Measurements from ENCODE around the gene PRELID2.

The PRELID2 gene

GRCh38 chr5:145797336-145797735, 37.8 kb downstream of the PRELID2 start:
- DNase-seq: no peak

GRCh38 chr5:145796318-145796717, 38.8 kb downstream of the PRELID2 start:
- no peak for DNase-seq

DNA sequence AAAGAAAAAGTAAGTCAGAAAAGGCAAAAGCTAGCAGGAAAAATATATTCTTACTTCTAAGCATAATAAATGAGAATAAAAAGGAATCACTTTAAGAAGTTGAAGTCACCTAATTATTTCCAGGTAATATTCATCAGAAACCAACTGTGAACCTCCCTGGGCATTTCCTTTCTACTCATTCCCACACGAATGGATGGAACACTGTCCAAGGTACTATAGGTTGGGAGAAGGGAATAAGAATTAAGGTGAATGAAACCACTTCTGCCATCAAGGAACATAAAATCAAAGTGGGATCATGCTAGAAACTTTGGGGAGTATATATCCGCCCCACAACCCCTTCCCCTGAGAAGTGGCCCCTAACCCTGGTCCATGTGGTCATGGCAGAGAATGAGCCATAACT, 41.6 kb downstream of the PRELID2 start:
- DNase-seq: no peak

DNA sequence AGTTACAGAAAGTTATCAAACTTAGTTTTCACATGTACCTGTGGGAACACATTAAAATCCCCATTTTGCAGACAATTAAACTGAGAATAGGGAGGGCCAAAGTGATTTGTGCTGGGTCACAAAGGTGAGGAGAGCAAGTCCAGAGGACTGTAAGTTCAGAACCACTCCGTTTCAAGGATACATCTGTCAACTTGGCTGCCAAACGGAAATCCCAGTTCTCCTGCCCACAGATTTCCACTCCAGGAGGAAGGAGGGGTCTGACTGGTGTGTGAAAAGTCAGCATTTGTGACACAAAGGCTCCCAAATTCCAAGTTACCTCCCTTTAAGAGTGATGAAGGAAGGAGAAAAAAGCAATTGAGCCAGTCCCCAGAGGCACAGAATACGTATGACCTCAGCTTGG, 42.3 kb downstream of the PRELID2 start:
- no peak for DNase-seq

DNA sequence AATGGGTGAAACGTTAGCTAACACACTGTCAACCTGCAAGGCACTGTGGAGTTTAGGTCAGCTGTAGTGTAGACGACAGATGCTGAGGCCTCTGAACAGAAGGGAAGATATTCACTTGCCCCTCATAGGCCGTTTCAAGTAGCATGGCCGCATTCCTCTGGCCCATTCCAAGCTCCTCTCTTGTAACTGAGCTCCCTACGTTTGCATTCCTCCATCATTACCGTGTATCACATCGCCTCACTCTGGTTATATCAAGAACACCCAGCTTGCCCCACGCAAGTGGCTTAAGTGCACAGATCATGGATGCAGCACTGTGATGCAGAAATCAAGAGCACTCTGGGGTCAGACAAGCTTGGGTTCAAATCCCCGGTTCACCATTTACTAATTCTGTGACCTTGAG, 43.3 kb downstream of the PRELID2 start:
- no peak for DNase-seq

- no peak for DNase-seq
Measured at GRCh38 chr5:145787996-145788395, 47.1 kb downstream of the PRELID2 start.

- DNase-seq: no peak
Measured at GRCh38 chr5:145787507-145787906, 47.6 kb downstream of the PRELID2 start.

- DNase-seq: no peak
Measured at GRCh38 chr5:145787001-145787400, 48.1 kb downstream of the PRELID2 start.

GRCh38 chr5:145780982-145781381, 54.2 kb downstream of the PRELID2 start:
- no peak for DNase-seq

DNA sequence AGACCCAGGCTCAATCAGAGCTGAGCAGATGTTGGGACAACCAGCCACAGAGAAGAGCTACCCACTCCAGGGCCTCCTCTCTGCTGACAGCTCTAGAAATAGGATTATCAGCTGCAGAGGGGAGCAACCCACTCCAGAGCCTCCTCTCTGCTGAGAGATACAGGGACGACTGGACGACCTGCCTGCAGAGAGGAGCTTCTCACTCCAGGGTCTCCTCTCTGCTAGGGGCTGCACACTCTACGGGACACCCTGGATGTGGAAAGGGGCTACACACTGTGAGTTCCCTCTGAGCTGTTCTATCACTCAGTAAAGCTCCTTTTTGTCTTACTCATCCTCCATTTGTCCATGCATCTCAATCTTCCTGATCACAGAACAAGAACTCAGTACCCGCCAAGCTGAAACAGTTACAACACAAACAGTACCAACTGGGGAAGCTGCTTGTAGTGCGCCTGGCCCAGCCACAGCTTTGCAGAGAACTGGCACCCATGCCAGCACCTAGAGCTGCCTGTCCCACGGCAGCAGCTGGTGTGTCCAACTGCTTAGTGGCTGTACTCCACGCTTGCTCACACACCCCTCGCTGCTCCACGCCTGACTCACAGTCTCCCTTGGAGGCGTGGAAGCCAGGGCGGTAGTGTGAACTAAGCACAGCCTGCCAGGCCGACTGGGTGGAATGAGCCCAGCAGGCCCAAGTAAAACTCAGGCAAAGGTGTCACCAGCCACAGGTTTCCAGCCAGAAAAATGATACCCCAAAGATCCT, 56.8 kb downstream of the PRELID2 start:
- peak in 2 of 51 donors; percentile 5 to 54 for DNase-seq

- DNase-seq: no peak
Measured at GRCh38 chr5:145777445-145778063, 57.6 kb downstream of the PRELID2 start.

GRCh38 chr5:145776886-145777285, 58.3 kb downstream of the PRELID2 start:
- no peak for DNase-seq

DNA sequence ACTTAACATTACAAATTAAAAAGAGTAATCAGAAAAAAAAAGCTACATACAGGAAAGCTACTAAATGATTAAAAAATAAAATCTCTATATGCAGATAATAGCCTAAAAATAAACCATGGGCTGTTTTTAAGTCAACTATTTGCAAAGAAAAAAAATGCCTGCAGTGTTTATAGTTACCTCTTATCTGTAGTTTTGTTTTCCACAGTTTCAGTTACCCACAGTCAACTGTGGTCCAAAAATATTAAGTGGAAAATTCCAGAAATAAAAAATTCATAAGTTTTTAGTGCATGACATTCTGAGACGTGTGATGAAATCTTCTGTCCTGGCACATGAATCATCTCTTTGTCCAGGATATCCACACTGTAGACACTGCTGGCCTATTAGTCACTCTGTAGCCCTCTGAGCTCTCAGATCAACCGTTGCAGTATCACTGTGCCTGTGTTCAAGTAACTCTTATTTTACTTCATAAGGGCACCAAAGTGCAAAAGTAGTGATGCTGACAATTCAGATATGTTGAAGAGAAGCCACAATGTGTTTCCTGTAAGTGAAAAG, 59.2 kb downstream of the PRELID2 start:
- DNase-seq: no peak

GRCh38 chr5:145775411-145775810, 59.7 kb downstream of the PRELID2 start:
- no peak for DNase-seq

DNA sequence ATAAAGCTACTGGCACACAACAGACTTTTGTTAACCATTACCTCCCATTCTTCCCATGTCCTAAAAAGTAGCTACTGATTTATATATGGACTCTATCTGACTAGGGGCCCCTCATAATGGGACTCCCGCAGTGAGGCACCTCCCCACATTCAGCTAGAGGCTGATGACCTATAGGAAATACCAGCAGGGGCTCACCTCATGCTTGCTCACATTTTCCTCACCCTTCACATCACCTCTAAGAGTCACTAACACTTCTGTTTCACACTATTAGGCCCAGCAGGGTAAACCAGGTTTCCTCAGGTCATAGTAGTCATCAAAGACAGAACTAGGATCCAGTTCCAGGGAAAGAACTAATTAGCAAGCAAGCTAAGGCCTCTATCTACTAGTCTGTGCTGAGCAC, 60.7 kb downstream of the PRELID2 start:
- no peak for DNase-seq

DNA sequence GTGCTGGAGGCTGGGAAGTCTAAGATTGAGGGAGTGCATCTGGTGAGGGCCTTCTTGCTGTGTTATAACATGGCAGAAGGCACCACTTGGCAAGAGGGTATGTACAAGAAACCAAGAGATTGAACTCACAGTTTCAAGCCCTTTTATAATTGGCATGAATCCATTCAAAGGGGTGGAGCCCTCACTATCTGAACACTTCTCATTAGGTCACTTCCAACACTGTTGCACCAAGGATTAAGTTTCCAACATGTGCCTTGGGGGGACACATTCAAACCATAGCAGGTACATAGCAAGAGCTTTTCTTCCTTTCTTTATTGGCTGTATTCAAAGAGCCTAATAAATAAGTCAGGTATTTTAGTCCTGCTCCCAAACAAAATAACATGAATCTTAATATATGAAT, 62.7 kb downstream of the PRELID2 start:
- DNase-seq: no peak

GRCh38 chr5:145768863-145769262, 66.3 kb downstream of the PRELID2 start:
- no peak for DNase-seq

DNA sequence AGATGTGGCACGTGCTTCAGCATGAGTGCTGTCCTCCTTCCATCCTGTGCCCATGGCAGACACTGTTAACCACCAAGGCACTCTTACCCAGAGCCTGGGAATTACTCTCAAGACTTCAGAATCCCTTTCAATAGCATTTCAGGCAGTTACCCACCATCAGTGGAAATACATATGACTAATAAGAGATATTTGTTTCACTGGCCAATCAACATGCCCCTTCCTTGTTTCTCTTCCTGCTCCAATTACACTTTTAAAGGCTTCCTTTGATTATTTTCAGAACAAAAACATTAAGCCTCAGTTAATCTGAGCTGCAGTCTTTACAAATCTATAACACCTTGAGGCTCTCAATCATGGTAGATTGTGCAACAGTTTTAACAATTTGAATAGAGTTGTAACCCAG, 70.8 kb downstream of the PRELID2 start:
- DNase-seq: no peak

GRCh38 chr5:145762833-145763232, 72.3 kb downstream of the PRELID2 start:
- no peak for DNase-seq

DNA sequence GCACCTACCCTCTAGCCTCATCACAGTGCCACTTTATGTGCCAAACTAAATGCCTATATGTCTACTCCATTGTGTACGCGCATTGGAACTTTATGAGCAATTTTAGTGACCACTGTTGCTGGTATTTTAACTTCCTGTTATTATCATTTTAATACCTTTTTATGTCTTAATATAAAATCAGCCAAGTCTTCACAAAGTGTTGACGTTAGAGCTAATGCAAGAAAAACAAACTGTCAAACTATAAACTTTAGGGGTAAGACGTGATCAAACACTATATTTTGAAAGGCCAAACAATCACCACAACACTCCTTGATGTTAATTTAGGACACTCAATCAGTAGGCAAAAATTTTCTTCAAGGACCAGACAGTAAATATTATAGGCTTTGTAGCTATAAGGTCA, 73.9 kb downstream of the PRELID2 start:
- DNase-seq: no peak

DNA sequence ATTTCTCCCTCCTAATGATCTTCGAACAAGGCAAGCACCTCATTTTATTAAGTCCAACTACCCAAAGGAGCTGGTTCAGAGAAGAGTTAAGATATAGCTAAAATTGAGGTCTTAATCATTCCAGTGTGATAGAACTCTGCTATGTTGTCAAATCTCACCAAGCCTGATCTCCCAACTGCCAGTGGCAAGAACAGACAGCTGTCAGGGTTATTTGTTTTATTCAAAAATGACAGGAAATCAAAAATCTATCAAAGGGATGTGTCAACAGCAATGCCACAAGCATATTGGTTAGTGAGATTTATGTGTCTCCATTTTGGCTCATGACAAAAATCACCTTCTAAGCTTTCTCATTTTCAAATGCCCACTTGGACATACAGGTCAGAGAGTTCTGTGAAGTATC, 74.5 kb downstream of the PRELID2 start:
- DNase-seq: no peak

DNA sequence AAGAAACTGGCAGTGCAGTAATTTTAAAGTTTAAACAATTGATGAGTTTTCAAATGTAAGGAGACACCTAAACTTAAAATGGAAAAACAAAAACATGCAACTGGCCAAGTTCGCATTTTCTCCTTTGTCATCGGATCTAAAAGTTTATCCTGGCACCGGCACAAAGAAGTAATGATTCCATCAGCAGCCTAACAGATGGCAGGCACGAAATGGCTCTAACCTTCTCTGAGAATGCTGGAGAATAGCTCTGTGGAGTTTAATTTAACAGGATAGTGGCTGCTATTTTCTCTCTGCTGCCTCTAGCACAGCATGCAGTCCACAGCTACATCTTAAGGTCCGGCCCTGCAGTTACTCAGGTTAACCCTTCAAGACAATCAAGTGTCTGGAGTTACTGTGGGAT, 82.2 kb downstream of the PRELID2 start:
- DNase-seq: no peak

DNA sequence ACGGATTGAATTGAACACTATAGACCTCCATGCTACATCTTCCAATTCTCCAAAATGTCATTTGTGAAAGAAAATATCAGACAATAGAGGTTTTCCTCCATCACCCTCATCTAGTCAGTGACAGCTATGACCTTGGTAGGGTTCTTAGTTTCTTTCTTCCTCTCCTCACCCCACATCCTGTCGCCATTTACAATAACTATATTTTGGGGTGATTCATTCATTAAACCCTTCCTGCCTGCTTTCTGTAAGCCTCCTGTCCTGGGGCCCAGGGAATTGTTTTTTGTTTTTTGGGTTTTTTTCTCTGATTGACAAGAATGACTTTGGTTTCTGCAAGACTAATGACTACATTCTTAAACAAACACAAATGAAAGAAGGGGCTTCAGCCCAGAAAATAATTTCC, 82.6 kb downstream of the PRELID2 start:
- DNase-seq: no peak
